Common myeloid progenitor, CD34-positive (primary cell): ENCODE results near the gene SLC22A1.
A peak's percentile ranks its signal among the peaks of the same experiment; 100 is the strongest.
"Not testable (repeated sequence)": the region's sequence is repeated elsewhere in the genome, so short reads cannot be mapped to it uniquely, and the experiment has no call there.

Experiments used
- CTCF ChIA-PET: fragments of 350-600 bp; sonication (Branson Sonifier 250); formaldehyde crosslinking; loops from one replicate; lab custom pipeline; 2021; ENCODE audit warnings: antibody characterized with exemption; lab: Charles Lee
- POLR2A ChIA-PET: fragments of 350-600 bp; sonication (Branson Sonifier 250); formaldehyde crosslinking; loops from one replicate; lab custom pipeline; 2021; ENCODE audit warnings: antibody characterized with exemption; lab: Charles Lee
- DNase-seq, 3 donors: peaks; one replicate each; pipeline versions ENCODE4 v3.0.0 to v3.0.0-alpha.2; 2013
- H3K27ac ChIP-seq, 2 experiments: 1 replicate in 1 of 2; 2 replicates in 1 of 2; pipeline ENCODE4 v1.7.0; 2013; ENCODE audit warnings: inconsistent platforms in 2 of 2, low read length in 2 of 2, mild to moderate bottlenecking in 2 of 2, low read depth in 1 of 2, moderate library complexity in 1 of 2; ENCODE audit not compliant: severe bottlenecking in 2 of 2, insufficient read depth in 1 of 2, poor library complexity in 1 of 2
- H3K27me3 ChIP-seq, 5 experiments: replicated peaks in 2 of 5; 1 replicate in 3 of 5; 2 replicates in 2 of 5; pipeline versions ENCODE4 v1.6.1 to v1.7.0; 2013; ENCODE audit warnings: low read length in 4 of 5, mild to moderate bottlenecking in 2 of 5, moderate library complexity in 2 of 5, inconsistent platforms in 1 of 5; ENCODE audit not compliant: insufficient read depth in 5 of 5, control insufficient read depth in 4 of 5
- H3K36me3 ChIP-seq, 4 experiments: 1 replicate in 2 of 4; 2 replicates in 2 of 4; pipeline versions ENCODE4 v1.6.1 to v1.7.0; 2013; ENCODE audit warnings: low read length in 3 of 4, control low read depth in 1 of 4, mild to moderate bottlenecking in 1 of 4; ENCODE audit not compliant: control insufficient read depth in 4 of 4, insufficient read depth in 4 of 4
- H3K4me1 ChIP-seq, 4 experiments: 1 replicate in 3 of 4; 2 replicates in 1 of 4; pipeline versions ENCODE4 v1.6.1 to v1.7.1; 2013; ENCODE audit warnings: low read length in 3 of 4, mild to moderate bottlenecking in 3 of 4, control low read depth in 1 of 4, inconsistent platforms in 1 of 4, moderate library complexity in 1 of 4; ENCODE audit not compliant: control insufficient read depth in 4 of 4, insufficient read depth in 4 of 4; ENCODE audit errors: control extremely low read depth in 1 of 4
- H3K4me3 ChIP-seq, 7 experiments: 1 replicate in 4 of 7; 2 replicates in 3 of 7; pipeline versions ENCODE4 v1.5.1 to v1.7.0; 2013; ENCODE audit warnings: mild to moderate bottlenecking in 7 of 7, low read length in 6 of 7, moderate library complexity in 6 of 7, inconsistent platforms in 2 of 7, low read depth in 2 of 7, control low read depth in 1 of 7; ENCODE audit not compliant: insufficient read depth in 4 of 7, control insufficient read depth in 1 of 7; ENCODE audit errors: extremely low read depth in 1 of 7
- H3K9me3 ChIP-seq, 5 experiments: 1 replicate in 4 of 5; 2 replicates in 1 of 5; pipeline versions ENCODE4 v1.6.1 to v1.7.1; 2013; ENCODE audit warnings: low read length in 4 of 5, mild to moderate bottlenecking in 2 of 5, inconsistent platforms in 1 of 5, low read depth in 1 of 5, moderate library complexity in 1 of 5; ENCODE audit not compliant: control insufficient read depth in 4 of 5, insufficient read depth in 2 of 5; ENCODE audit errors: control extremely low read depth in 1 of 5
- WGBS: methylation state at CpG from one replicate; pipeline ENCODE4 v1.1.5; 2013; ENCODE audit not compliant: insufficient coverage; 5-methylcytosine and 5-hydroxymethylcytosine counted together

Gene SLC22A1

DNA sequence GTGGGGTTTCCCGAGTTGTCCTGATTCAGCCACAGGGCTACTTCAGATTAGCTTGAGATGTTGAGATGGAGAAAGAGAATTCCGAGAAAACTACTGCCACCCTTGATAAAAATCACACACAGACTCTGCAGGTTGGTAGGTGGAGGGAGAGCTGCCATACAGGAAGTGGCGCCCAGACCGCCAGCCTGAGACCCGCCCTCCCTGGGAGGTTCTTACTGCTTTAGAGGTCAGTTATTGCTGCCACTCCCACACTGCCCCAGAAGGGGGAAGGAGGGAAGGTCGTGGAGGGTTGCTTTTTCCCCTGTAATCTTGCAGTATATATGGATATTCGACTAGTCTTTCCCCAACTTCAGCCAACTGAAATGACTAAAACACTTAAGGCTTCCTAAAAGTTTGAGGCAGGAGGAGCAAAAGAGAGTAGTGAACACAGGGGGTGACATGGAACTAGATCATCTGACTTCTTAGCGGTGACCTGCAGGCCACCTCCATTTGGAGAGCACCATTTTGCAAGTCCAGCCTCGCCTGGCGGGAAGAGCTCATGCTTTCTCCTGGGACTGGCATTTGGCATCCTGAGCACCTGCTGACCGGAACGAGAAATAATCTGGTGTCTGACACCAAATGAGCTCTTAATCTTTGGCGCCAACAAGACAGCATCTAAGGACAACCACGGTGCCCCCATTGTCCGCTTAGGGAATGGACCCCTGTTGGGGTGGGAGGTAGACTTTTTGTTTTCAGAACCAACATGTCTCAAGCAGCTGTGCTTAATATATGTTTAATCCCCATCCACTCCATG, 35.7 kb upstream of the SLC22A1 start:
- Histone ChIP-seq H3K27ac (no peak overlapping the region), H3K4me3 (no peak overlapping the region), H3K36me3 (peaks cover 0 to 27% (median 2%) of the 10 kb centered on the region in 4 experiments), H3K27me3 (peaks cover 0 to 4% (median 0%) of the 10 kb centered on the region in 5 experiments), H3K9me3 (peaks cover 0 to 4% (median 0%) of the 10 kb centered on the region in 5 experiments), H3K4me1 (no peaks in the 10 kb centered on the region)
- WGBS, result 97% methylated on average over 10 of the region's 15 CpGs
- DNase-seq, result no peak
- ChIA-PET POLR2A (no interaction called here), CTCF (interaction anchor here (1.1 to 3.5 kb wide), 5 partner anchors 14 to 370 kb away, joined by 3 to 15 read pairs (median 3); no protein-coding TSS in a partner anchor)

DNA sequence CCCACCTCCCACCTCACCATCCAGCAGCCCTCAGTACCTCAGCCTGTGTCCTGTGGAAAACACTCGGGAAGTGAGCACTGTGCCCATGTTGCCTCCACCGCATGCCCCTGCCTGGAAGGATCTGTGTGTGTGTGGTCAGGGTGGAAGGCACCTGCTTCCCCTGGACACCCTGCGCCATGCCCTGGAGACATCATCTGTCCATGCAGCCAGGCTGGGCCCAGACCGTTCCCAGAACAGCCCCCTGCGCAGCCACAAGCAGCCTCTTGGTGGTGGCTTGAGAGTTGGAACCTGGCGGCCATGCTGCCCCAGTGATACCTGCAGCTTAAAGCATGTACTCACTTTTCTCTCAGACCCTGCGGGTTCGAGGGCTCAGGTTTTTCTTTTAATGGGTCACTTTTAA, 34.9 kb upstream of the SLC22A1 start:
- POLR2A ChIA-PET, result no interaction called here
- H3K36me3 ChIP-seq, result peaks cover 0 to 32% (median 2%) of the 10 kb centered on the region in 4 experiments

DNA sequence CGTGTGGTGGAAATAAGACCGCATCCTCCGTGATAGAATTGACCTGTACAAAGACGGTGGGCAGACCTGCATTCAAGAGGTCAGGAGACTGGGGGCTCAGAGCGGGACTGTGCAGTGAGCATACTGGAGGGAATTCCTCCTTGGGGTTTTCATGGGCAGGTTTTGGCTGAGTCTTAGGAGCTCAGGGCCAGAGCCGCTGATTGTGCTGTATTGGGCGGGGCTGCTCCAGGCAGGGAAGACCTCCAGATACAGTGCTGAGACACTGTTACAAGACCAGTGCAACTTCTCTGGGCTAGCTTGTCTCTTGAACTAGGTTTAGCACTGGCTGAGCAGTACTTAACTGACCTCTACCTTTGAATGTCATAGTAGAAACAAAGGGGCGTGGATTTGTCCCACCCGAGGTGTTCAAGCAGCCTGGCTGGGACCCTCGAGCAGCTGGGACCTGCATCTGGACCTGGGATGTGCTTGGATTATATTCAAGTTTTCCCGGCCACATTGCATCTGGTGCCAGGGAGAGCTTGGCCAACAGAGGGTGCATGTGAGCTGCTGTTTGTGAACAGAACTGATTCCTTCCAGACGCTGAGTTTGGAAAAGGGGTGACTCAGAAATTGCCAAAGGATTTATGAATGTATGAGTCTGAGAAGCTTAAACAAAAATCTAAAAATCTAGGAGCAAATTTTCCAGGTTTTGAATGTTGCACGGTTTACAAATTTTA, 33.4 kb upstream of the SLC22A1 start:
- DNase-seq, result peak in 2 of 3 donors; percentile 17 to 33
- 83% methylated on average over 12 of the region's 13 CpGs for WGBS
- H3K36me3 ChIP-seq, result peaks cover 0 to 39% (median 2%) of the 10 kb centered on the region in 4 experiments
- no peaks in the 10 kb centered on the region for H3K4me1 ChIP-seq
- ChIA-PET CTCF (interaction anchor here (1.0 to 3.5 kb wide), 8 partner anchors 10 to 446 kb away, joined by 3 to 21 read pairs (median 8); no protein-coding TSS in a partner anchor), POLR2A (no interaction called here)
- H3K4me3 ChIP-seq, result no peak overlapping the region
- H3K27me3 ChIP-seq, result peaks cover 0 to 4% (median 0%) of the 10 kb centered on the region in 5 experiments
- H3K9me3 ChIP-seq, result no peaks in the 10 kb centered on the region
- no peak overlapping the region for H3K27ac ChIP-seq

More for the DNA sequence above, 34.9 kb upstream of the SLC22A1 start:
- H3K9me3 ChIP-seq, result no peaks in the 10 kb centered on the region
- WGBS, result 98% methylated on average over 6 of the region's 8 CpGs
- no peak for DNase-seq
- peaks cover 0 to 4% (median 0%) of the 10 kb centered on the region in 5 experiments for H3K27me3 ChIP-seq
- CTCF ChIA-PET, result interaction anchor here (1.1 to 3.5 kb wide), 5 partner anchors 9 to 369 kb away, joined by 3 to 21 read pairs (median 3); no protein-coding TSS in a partner anchor
- H3K27ac ChIP-seq, result no peak overlapping the region
- H3K4me1 ChIP-seq, result no peaks in the 10 kb centered on the region
- no peak overlapping the region for H3K4me3 ChIP-seq

DNA sequence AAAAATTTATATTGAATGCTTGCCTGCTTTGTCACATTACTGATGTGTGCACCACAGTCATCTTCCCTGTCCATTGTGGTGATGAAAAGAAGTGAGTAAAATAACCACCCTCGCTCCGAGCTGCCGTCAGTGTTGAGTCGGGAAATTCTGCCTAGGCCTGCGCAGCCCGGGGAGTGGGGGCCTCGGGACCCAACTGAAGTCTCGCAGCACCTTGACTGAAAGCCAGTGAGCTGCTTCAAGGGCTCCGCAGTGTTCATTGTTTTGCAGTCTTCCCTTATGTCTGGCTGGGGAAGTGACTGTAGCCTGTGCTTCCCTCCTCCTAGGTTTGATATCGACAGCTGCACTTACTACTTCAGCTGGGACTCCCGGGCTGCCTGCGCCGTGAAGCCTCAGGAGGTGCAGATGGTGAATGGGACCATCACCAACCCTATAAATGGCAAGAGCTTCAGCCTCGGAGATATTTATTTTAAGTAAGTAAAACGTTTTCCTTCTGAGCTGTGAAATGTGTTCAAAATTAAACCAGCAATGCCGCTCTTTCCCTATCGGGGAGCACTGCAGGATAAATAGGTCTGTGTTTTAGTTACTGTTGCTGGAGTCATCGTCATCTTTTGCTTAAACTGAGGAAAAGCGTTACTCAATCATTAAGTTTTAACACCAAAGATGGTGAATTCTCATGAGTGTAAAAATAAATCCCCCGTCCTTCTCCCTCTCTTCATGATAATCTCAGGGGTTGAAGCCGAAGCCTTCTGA, 32.7 kb upstream of the SLC22A1 start:
- no peak for DNase-seq
- POLR2A ChIA-PET, result no interaction called here
- peaks cover 0 to 37% (median under 1%) of the 10 kb centered on the region in 4 experiments for H3K36me3 ChIP-seq
- no peaks in the 10 kb centered on the region for H3K4me1 ChIP-seq
- WGBS, result 97% methylated on average over 19 of the region's 21 CpGs
- H3K27me3 ChIP-seq, result peaks cover 0 to 5% (median 0%) of the 10 kb centered on the region in 5 experiments
- H3K9me3 ChIP-seq, result no peaks in the 10 kb centered on the region
- H3K27ac ChIP-seq, result no peak overlapping the region
- H3K4me3 ChIP-seq, result no peak overlapping the region
- CTCF ChIA-PET, result interaction anchor here (1.0 to 3.5 kb wide), 7 partner anchors 9 to 445 kb away, joined by 3 to 21 read pairs (median 10); no protein-coding TSS in a partner anchor

DNA sequence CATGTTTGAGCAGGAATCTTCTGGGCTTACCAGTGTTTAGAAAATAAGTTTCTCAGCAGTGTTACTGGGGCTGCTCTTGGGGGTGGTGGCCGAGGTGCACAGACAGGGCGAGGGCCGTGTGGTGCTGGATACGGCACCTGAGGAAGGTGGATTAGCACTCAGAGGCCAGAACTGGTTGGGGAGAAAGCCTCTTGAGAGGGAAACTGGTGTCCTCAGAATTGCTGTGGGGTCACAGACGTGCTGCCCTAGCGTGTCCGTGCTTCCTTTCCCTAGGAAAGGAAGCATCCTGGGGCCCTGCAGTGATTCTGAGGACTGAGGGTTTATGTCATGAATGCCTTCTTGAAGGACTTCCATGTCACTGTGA, 32.1 kb upstream of the SLC22A1 start:
- H3K4me1 ChIP-seq, result no peaks in the 10 kb centered on the region
- peaks cover 0 to 31% (median 0%) of the 10 kb centered on the region in 4 experiments for H3K36me3 ChIP-seq
- DNase-seq, result no peak
- H3K27ac ChIP-seq, result no peak overlapping the region
- 100% methylated on average over 7 of the region's 7 CpGs for WGBS
- H3K4me3 ChIP-seq, result no peak overlapping the region
- CTCF ChIA-PET, result interaction anchor here (1.9 to 3.5 kb wide), 3 partner anchors 9 to 226 kb away, joined by 6 to 15 read pairs (median 12); no protein-coding TSS in a partner anchor
- peaks cover 0 to 6% (median 0%) of the 10 kb centered on the region in 5 experiments for H3K27me3 ChIP-seq
- no peaks in the 10 kb centered on the region for H3K9me3 ChIP-seq
- POLR2A ChIA-PET, result no interaction called here

DNA sequence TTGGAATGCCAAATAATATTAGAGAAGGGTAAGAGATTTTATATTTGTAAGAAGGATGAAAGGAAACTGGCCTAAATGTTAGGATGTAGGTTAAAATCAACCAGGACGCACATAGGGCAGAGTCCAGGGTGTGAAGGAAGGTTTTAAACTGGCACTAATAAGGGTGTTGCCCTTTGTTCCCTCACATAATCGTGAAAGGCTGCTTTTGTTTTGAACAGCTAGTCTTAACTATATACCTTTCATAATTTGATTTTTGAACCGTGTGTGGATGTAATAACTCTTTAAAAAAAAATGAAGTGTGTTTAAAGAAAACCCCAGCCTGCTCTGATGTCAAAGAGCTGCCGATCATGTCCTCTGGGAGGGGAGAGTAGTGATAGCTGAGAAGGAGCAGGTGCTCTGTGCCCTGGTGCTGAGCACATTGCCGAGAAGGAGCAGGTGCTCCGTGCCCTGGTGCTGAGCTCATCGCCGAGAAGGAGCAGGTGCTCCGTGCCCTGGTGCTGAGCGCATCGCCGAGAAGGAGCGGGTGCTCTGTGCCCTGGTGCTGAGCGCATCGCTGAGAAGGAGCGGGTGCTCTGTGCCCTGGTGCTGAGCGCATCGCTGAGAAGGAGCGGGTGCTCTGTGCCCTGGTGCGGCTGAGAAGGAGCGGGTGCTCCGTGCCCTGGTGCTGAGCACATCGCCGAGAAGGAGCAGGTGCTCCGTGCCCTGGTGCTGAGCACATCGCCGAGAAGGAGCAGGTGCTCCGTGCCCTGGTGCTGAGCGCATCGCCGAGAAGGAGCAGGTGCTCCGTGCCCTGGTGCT, 31.0 kb upstream of the SLC22A1 start:
- H3K27ac ChIP-seq, H3K27me3 ChIP-seq, H3K9me3 ChIP-seq, H3K4me1 ChIP-seq, DNase-seq, POLR2A ChIA-PET, H3K4me3 ChIP-seq: not testable (repeated sequence)
- CTCF ChIA-PET, result interaction anchor here (0.9 to 1.2 kb wide), 2 partner anchors 11 to 15 kb away, joined by 3 read pairs; no protein-coding TSS in a partner anchor
- peaks cover 0 to 25% (median 0%) of the 10 kb centered on the region in 4 experiments for H3K36me3 ChIP-seq
- 93% methylated on average over 11 of the region's 32 CpGs for WGBS
